HepG2 (cell line): ENCODE results near the gene ACTR3. TPM values are rescaled to one million over a fixed set of nuclear protein-coding genes. Genes with fewer than 3 reads are reported as not detected.
A peak's percentile ranks its signal among the peaks of the same experiment; 100 is the strongest.

Source experiments
- ATF4 ChIP-seq, 2 experiments: fragments of 450-650 bp in 1 of 2; sonication (generic) in 1 of 2; formaldehyde crosslinking; IDR thresholded peaks; 2 replicates each; pipeline versions ENCODE4 v1.5.0 to v1.8.0; 2020 to 2022; ENCODE audit warnings: mild to moderate bottlenecking in 1 of 2, missing genetic modification reagents in 1 of 2
- CEBPG ChIP-seq: IDR thresholded peaks from 2 replicates; pipeline ENCODE4 v1.6.1; 2016
- FOXP1 ChIP-seq, 2 experiments: fragments of 450-650 bp in 1 of 2; IDR thresholded peaks; 2 replicates each; pipeline ENCODE4 v1.6.1; 2017 to 2018; ENCODE audit warnings: antibody characterized with exemption in 1 of 2
- HDAC1 ChIP-seq: sonication (generic); formaldehyde crosslinking; IDR thresholded peaks from 2 replicates; pipeline ENCODE4 v1.5.1; 2020; ENCODE audit warnings: mild to moderate bottlenecking, missing genetic modification reagents
- PHF8 ChIP-seq: sonication (generic); formaldehyde crosslinking; IDR thresholded peaks from 2 replicates; pipeline ENCODE4 v1.5.0; 2020; ENCODE audit warnings: missing genetic modification reagents
- PPARG ChIP-seq: conservative IDR thresholded peaks from 2 replicates; pipeline ENCODE4 v1.6.1; 2016; ENCODE audit warnings: missing biosample characterization, missing genetic modification reagents
- SETDB1 ChIP-seq: sonication (generic); formaldehyde crosslinking; IDR thresholded peaks from 2 replicates; pipeline ENCODE4 v1.5.1; 2020; ENCODE audit warnings: missing genetic modification reagents, mild to moderate bottlenecking, borderline replicate concordance
- SMARCC2 ChIP-seq: fragments of 450-650 bp; IDR thresholded peaks from 2 replicates; pipeline ENCODE4 v1.6.1; 2017; ENCODE audit warnings: antibody characterized with exemption, mild to moderate bottlenecking
- SMYD3 ChIP-seq: sonication (generic); formaldehyde crosslinking; IDR thresholded peaks from 2 replicates; pipeline ENCODE4 v1.8.1; 2023; ENCODE audit warnings: mild to moderate bottlenecking, missing genetic modification reagents
- SP140L ChIP-seq: sonication (generic); formaldehyde crosslinking; IDR thresholded peaks from 2 replicates; pipeline ENCODE4 v1.4.0; 2020; ENCODE audit warnings: missing genetic modification reagents, borderline replicate concordance
- TAF15 ChIP-seq: fragments of 200-400 bp; formaldehyde crosslinking; IDR thresholded peaks from one replicate; pipeline ENCODE4 v1.6.1; 2018; ENCODE audit warnings: mild to moderate bottlenecking, low read depth, low read length; ENCODE audit not compliant: poor library complexity, severe bottlenecking
- TFDP1 ChIP-seq: IDR thresholded peaks from 2 replicates; pipeline ENCODE4 v1.6.1; 2016; ENCODE audit warnings: missing compliant biosample characterization, missing genetic modification reagents, borderline replicate concordance
- ZBTB1 ChIP-seq: sonication (generic); formaldehyde crosslinking; IDR thresholded peaks from 2 replicates; pipeline ENCODE4 v1.4.0; 2020; ENCODE audit warnings: missing genetic modification reagents, borderline replicate concordance
- ZBTB7A ChIP-seq: sonication (generic); formaldehyde crosslinking; IDR thresholded peaks from 2 replicates; pipeline ENCODE4 v1.8.0; 2022; ENCODE audit warnings: mild to moderate bottlenecking, missing genetic modification reagents
- ZNF562 ChIP-seq: sonication (generic); formaldehyde crosslinking; IDR thresholded peaks from 2 replicates; pipeline ENCODE4 v1.8.0; 2022; ENCODE audit warnings: missing genetic modification reagents, borderline replicate concordance
- ZNF564 ChIP-seq: sonication (generic); formaldehyde crosslinking; IDR thresholded peaks from 2 replicates; pipeline ENCODE4 v1.8.1; 2023; ENCODE audit warnings: mild to moderate bottlenecking, missing genetic modification reagents
- polyA plus RNA-seq, 8 experiments: library from polyadenylated mRNA; depleted of rRNA in 3 of 8; stranded (reverse) in 7 of 8; unstranded in 1 of 8; fragments of >200 nt; fragmentation: Illumina TruSeq in 4 of 8; extraction: Trizol in 4 of 8; gene quantifications; 2 replicates each; pipeline versions ENCODE4 v1.2.1 to v1.2.3, GENCODE V29; 2011 to 2016; ENCODE audit warnings: low read depth in 4 of 8, missing spikeins in 1 of 8, mixed read lengths in 1 of 8; ENCODE audit not compliant: insufficient read depth in 1 of 8
- total RNA-seq, 5 experiments: library from RNA; depleted of rRNA; stranded (reverse); fragments of >200 nt; fragmentation: Illumina TruSeq; extraction: Trizol; gene quantifications; 2 replicates each; pipeline ENCODE4 v1.2.3, GENCODE V29; 2016; ENCODE audit warnings: low read depth in 1 of 5
- TF ChIP-seq, protein P1 (sequence below): sonication (generic); formaldehyde crosslinking; IDR thresholded peaks from 2 replicates; pipeline ENCODE4 v1.4.0; 2020; ENCODE audit warnings: missing genetic modification reagents
- TF ChIP-seq, protein P2 (sequence below): sonication (generic); formaldehyde crosslinking; IDR thresholded peaks from 2 replicates; pipeline ENCODE4 v1.5.1; 2020; ENCODE audit warnings: missing genetic modification reagents, mild to moderate bottlenecking, borderline replicate concordance
- TF ChIP-seq, protein P3 (sequence below): sonication (generic); formaldehyde crosslinking; IDR thresholded peaks from 2 replicates; pipeline ENCODE4 v1.4.0; 2020; ENCODE audit warnings: mild to moderate bottlenecking, missing genetic modification reagents

ACTR3 gene
- total and polyA plus RNA-seq, 2 of the 13 experiments (the other 11 are each of a cell fraction or from before 2014, with no cell fraction given) = 123 to 225 TPM

GRCh38 chr2:113974727-113975126 lies 84.8 kb downstream of the ACTR3 start (continued):
- TF ChIP-seq, protein P1, sequence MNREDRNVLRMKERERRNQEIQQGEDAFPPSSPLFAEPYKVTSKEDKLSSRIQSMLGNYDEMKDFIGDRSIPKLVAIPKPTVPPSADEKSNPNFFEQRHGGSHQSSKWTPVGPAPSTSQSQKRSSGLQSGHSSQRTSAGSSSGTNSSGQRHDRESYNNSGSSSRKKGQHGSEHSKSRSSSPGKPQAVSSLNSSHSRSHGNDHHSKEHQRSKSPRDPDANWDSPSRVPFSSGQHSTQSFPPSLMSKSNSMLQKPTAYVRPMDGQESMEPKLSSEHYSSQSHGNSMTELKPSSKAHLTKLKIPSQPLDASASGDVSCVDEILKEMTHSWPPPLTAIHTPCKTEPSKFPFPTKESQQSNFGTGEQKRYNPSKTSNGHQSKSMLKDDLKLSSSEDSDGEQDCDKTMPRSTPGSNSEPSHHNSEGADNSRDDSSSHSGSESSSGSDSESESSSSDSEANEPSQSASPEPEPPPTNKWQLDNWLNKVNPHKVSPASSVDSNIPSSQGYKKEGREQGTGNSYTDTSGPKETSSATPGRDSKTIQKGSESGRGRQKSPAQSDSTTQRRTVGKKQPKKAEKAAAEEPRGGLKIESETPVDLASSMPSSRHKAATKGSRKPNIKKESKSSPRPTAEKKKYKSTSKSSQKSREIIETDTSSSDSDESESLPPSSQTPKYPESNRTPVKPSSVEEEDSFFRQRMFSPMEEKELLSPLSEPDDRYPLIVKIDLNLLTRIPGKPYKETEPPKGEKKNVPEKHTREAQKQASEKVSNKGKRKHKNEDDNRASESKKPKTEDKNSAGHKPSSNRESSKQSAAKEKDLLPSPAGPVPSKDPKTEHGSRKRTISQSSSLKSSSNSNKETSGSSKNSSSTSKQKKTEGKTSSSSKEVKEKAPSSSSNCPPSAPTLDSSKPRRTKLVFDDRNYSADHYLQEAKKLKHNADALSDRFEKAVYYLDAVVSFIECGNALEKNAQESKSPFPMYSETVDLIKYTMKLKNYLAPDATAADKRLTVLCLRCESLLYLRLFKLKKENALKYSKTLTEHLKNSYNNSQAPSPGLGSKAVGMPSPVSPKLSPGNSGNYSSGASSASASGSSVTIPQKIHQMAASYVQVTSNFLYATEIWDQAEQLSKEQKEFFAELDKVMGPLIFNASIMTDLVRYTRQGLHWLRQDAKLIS (CRISPR knock-in tag) = no peak
- TF ChIP-seq SP140L (CRISPR knock-in tag) (no peak), PHF8 (CRISPR knock-in tag) (no peak), PPARG (CRISPR knock-in tag) (0 out of 2 replicates have a peak, but pooled peaks have one; percentile 23), ZBTB1 (CRISPR knock-in tag) (no peak), SMARCC2 (no peak), ZNF564 (no peak), SMYD3 (CRISPR knock-in tag) (0 out of 2 replicates have a peak, but pooled peaks have one; percentile 9), FOXP1 (IDR thresholded peaks at IDR 0.05) (no peak), FOXP1 (CRISPR knock-in tag; IDR thresholded peaks at IDR 0.05) (0 out of 2 replicates have a peak, but pooled peaks have one; percentile 5), CEBPG (CRISPR knock-in tag) (no peak), ZBTB7A (CRISPR knock-in tag) (no peak), HDAC1 (CRISPR knock-in tag) (peak; percentile 40; the same call in 1 of the 2 replicates), ATF4 (CRISPR knock-in tag; IDR thresholded peaks at IDR 0.05) (0 out of 4 replicates have a peak, but pooled peaks of 1 of the 2 experiments have one; percentile 14), TFDP1 (no peak), SETDB1 (no peak), ZNF562 (CRISPR knock-in tag) (no peak), TAF15 (no peak)
- TF ChIP-seq, protein P2, sequence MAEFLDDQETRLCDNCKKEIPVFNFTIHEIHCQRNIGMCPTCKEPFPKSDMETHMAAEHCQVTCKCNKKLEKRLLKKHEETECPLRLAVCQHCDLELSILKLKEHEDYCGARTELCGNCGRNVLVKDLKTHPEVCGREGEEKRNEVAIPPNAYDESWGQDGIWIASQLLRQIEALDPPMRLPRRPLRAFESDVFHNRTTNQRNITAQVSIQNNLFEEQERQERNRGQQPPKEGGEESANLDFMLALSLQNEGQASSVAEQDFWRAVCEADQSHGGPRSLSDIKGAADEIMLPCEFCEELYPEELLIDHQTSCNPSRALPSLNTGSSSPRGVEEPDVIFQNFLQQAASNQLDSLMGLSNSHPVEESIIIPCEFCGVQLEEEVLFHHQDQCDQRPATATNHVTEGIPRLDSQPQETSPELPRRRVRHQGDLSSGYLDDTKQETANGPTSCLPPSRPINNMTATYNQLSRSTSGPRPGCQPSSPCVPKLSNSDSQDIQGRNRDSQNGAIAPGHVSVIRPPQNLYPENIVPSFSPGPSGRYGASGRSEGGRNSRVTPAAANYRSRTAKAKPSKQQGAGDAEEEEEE (CRISPR knock-in tag) = no peak
- TF ChIP-seq, protein P3, sequence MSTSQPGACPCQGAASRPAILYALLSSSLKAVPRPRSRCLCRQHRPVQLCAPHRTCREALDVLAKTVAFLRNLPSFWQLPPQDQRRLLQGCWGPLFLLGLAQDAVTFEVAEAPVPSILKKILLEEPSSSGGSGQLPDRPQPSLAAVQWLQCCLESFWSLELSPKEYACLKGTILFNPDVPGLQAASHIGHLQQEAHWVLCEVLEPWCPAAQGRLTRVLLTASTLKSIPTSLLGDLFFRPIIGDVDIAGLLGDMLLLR = no peak
